Measurements from ENCODE around the gene KIAA1755.
"Not testable (repeated sequence)": the region's sequence is repeated elsewhere in the genome, so short reads cannot be mapped to it uniquely, and the experiment has no call there.

DNA sequence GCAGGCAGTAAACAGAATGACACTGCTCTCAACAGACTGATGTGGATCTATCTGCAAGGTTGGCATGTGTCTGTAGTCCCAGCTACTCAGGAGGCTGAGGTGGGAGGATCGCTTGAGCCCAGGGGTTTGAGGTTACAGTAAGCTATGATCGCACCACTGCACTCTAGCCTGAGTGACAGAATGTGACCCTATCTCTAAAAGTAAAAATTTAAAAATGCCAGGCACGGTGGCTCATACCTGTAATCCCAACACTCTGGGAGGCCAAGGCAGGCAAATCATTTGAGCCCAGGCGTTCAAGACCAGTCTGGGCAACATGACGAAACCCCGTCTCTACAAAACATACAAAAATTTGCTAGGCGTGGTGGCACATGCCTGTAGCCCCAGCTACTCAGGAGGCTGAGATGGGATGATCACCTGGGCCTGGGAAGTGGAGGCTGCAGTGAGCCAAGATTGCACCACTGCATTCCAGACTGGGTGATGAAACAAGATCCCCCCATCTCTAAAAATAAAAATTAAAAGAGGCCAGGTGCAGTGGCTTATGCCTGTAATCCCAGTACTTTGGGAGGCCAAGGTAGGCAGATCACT, 23.6 kb upstream of the KIAA1755 start:
- not testable (repeated sequence) for TF ChIP-seq POLR2A (IDR thresholded peaks at IDR 0.05)
- TF ChIP-seq, protein P1, sequence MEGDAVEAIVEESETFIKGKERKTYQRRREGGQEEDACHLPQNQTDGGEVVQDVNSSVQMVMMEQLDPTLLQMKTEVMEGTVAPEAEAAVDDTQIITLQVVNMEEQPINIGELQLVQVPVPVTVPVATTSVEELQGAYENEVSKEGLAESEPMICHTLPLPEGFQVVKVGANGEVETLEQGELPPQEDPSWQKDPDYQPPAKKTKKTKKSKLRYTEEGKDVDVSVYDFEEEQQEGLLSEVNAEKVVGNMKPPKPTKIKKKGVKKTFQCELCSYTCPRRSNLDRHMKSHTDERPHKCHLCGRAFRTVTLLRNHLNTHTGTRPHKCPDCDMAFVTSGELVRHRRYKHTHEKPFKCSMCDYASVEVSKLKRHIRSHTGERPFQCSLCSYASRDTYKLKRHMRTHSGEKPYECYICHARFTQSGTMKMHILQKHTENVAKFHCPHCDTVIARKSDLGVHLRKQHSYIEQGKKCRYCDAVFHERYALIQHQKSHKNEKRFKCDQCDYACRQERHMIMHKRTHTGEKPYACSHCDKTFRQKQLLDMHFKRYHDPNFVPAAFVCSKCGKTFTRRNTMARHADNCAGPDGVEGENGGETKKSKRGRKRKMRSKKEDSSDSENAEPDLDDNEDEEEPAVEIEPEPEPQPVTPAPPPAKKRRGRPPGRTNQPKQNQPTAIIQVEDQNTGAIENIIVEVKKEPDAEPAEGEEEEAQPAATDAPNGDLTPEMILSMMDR (IDR thresholded peaks at IDR 0.05) = not testable (repeated sequence)

All from tibial nerve (tissue), 3 donors.